Measurements from ENCODE around the gene TMEM131.

The TMEM131 gene

GRCh38 chr2:97910403-97911205 lies 85.1 kb downstream of the TMEM131 start:
- DNase-seq (ENCODE audit: low spot score), result no peak
- no peak for TF ChIP-seq CTCF (IDR thresholded peaks at IDR 0.05; ENCODE audit: extremely low read depth, insufficient read depth, missing control alignments)
- in situ Hi-C loops (cut with MboI; ENCODE audit: low pct_unique_long_range_greater_than_20kb, low sequenced_read_pairs, unreplicated experiment), result no loop called here

- in situ Hi-C loops (cut with MboI; ENCODE audit: low pct_unique_long_range_greater_than_20kb, low sequenced_read_pairs, unreplicated experiment), result no loop called here
- TF ChIP-seq CTCF (IDR thresholded peaks at IDR 0.05; ENCODE audit: extremely low read depth, insufficient read depth, missing control alignments), result no peak
- DNase-seq (ENCODE audit: low spot score), result no peak
Measured at GRCh38 chr2:97908208-97908676, 87.5 kb downstream of the TMEM131 start.

GRCh38 chr2:97907369-97908100 lies 88.2 kb downstream of the TMEM131 start:
- in situ Hi-C loops (cut with MboI; ENCODE audit: low pct_unique_long_range_greater_than_20kb, low sequenced_read_pairs, unreplicated experiment), result no loop called here
- DNase-seq (ENCODE audit: low spot score), result no peak
- no peak for TF ChIP-seq CTCF (IDR thresholded peaks at IDR 0.05; ENCODE audit: extremely low read depth, insufficient read depth, missing control alignments)

GRCh38 chr2:97906307-97906706 lies 89.4 kb downstream of the TMEM131 start:
- no peak for TF ChIP-seq CTCF (IDR thresholded peaks at IDR 0.05; ENCODE audit: extremely low read depth, insufficient read depth, missing control alignments)
- in situ Hi-C loops (cut with MboI; ENCODE audit: low pct_unique_long_range_greater_than_20kb, low sequenced_read_pairs, unreplicated experiment), result no loop called here
- DNase-seq (ENCODE audit: low spot score), result no peak

GRCh38 chr2:97905294-97905693 lies 90.5 kb downstream of the TMEM131 start:
- no peak for TF ChIP-seq CTCF (IDR thresholded peaks at IDR 0.05; ENCODE audit: extremely low read depth, insufficient read depth, missing control alignments)
- in situ Hi-C loops (cut with MboI; ENCODE audit: low pct_unique_long_range_greater_than_20kb, low sequenced_read_pairs, unreplicated experiment), result no loop called here
- no peak for DNase-seq (ENCODE audit: low spot score)

GRCh38 chr2:97901862-97902261 lies 93.9 kb downstream of the TMEM131 start:
- DNase-seq (ENCODE audit: low spot score), result no peak
- in situ Hi-C loops (cut with MboI; ENCODE audit: low pct_unique_long_range_greater_than_20kb, low sequenced_read_pairs, unreplicated experiment), result no loop called here
- TF ChIP-seq CTCF (IDR thresholded peaks at IDR 0.05; ENCODE audit: extremely low read depth, insufficient read depth, missing control alignments), result no peak

Data from GM13977 (cell line).